MM.1S (cell line): ENCODE measurements around the gene USP13.

Experiments
- EZH2 ChIP-seq: fragments of 300-600 bp; sonication (generic); optimal IDR thresholded peaks from 2 replicates; pipeline ENCODE3; 2017; ENCODE audit warnings: low read depth, mild to moderate bottlenecking, antibody characterized with exemption, low read length, mixed read lengths
- EZH2phosphoT487 ChIP-seq: fragments of 300-600 bp; sonication (generic); IDR thresholded peaks from 2 replicates; pipeline ENCODE4 v1.6.1; 2018; ENCODE audit warnings: antibody characterized with exemption, low read length
- TF ChIP-seq, protein P1 (sequence below): fragments of 300-600 bp; sonication (generic); IDR thresholded peaks from 2 replicates; pipeline ENCODE4 v1.5.1; 2016; ENCODE audit warnings: antibody characterized with exemption, low read length, mixed read lengths

GRCh38 chr3:179695672-179696313 is 43.0 kb downstream of the USP13 start:
- TF ChIP-seq, protein P1, sequence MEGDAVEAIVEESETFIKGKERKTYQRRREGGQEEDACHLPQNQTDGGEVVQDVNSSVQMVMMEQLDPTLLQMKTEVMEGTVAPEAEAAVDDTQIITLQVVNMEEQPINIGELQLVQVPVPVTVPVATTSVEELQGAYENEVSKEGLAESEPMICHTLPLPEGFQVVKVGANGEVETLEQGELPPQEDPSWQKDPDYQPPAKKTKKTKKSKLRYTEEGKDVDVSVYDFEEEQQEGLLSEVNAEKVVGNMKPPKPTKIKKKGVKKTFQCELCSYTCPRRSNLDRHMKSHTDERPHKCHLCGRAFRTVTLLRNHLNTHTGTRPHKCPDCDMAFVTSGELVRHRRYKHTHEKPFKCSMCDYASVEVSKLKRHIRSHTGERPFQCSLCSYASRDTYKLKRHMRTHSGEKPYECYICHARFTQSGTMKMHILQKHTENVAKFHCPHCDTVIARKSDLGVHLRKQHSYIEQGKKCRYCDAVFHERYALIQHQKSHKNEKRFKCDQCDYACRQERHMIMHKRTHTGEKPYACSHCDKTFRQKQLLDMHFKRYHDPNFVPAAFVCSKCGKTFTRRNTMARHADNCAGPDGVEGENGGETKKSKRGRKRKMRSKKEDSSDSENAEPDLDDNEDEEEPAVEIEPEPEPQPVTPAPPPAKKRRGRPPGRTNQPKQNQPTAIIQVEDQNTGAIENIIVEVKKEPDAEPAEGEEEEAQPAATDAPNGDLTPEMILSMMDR, result no peak
- TF ChIP-seq EZH2phosphoT487 (no peak), EZH2 (no peak)
